Esophagus muscularis mucosa (tissue), 4 donors: ENCODE data around the gene CRY2. TPM values are rescaled to one million over a fixed set of nuclear protein-coding genes. Genes with fewer than 3 reads are reported as not detected.

Experiments used
- DNase-seq: peaks from one replicate; pipeline ENCODE4 v3.0.0-alpha.2; 2017; ENCODE audit errors: extremely low spot score
- H3K27ac ChIP-seq, 4 donors: fragments of 200-600 bp; sonication (generic); replicated peaks in 1 of 4; 1 replicate in 3 of 4; 2 replicates in 1 of 4; pipeline ENCODE4 v1.5.1; 2016 to 2019; ENCODE audit warnings: mild to moderate bottlenecking in 1 of 4
- H3K27me3 ChIP-seq, 4 donors: fragments of 200-600 bp; sonication (generic); one replicate each; pipeline versions ENCODE4 v1.5.1 to v1.6.0; 2016 to 2019
- H3K36me3 ChIP-seq, 4 donors: fragments of 200-600 bp; sonication (generic); one replicate each; pipeline ENCODE4 v1.5.1; 2016 to 2019
- H3K4me1 ChIP-seq, 4 donors: fragments of 200-600 bp; sonication (generic); one replicate each; pipeline ENCODE4 v1.5.1; 2016 to 2019
- H3K4me3 ChIP-seq, 4 donors: fragments of 200-600 bp; sonication (generic); 1 replicate in 2 of 4; 2 replicates in 2 of 4; pipeline ENCODE4 v1.5.1; 2016 to 2019; ENCODE audit warnings: mild to moderate bottlenecking in 4 of 4, moderate library complexity in 1 of 4
- H3K9me3 ChIP-seq, 4 donors: fragments of 200-600 bp; sonication (generic); 1 replicate in 3 of 4; 2 replicates in 1 of 4; pipeline ENCODE4 v1.5.1; 2016 to 2019
- CTCF ChIP-seq, 3 experiments: fragments of 200-600 bp in 2 of 3; fragments of 450-650 bp in 1 of 3; sonication (generic) in 2 of 3; IDR thresholded peaks; one replicate each; pipeline ENCODE4 v1.5.1; 2017 to 2019; ENCODE audit warnings: antibody characterized with exemption in 3 of 3, mild to moderate bottlenecking in 2 of 3, moderate library complexity in 1 of 3
- EP300 ChIP-seq: sonication (generic); formaldehyde crosslinking; IDR thresholded peaks from one replicate; pipeline ENCODE4 v1.6.1; 2017; ENCODE audit warnings: antibody characterized with exemption
- POLR2A ChIP-seq: fragments of 450-650 bp; IDR thresholded peaks from one replicate; pipeline ENCODE4 v1.6.1; 2017; ENCODE audit warnings: antibody characterized with exemption, moderate library complexity, mild to moderate bottlenecking, low read depth
- POLR2AphosphoS5 ChIP-seq, 2 donors: sonication (generic); formaldehyde crosslinking; IDR thresholded peaks; one replicate each; pipeline ENCODE4 v1.6.1; 2017; ENCODE audit warnings: antibody characterized with exemption in 2 of 2
- WGBS: methylation state at CpG from one replicate; pipeline ENCODE4 v1.1.5; 2018; 5-methylcytosine and 5-hydroxymethylcytosine counted together
- intact Hi-C: fragments of 100-400 bp; cut with DNase I; formaldehyde crosslinking; loops from one replicate; pipeline ENCODE4 v1.15.1; 2023
- total RNA-seq, 4 donors: library from RNA; depleted of rRNA; stranded (reverse); fragments of >200 nt; gene quantifications; one replicate each; pipeline versions ENCODE4 v1.1.0 to v1.2.1, GENCODE V29; 2016

CRY2 gene
- total RNA-seq, 4 donors from 2014 or later, result 32.0 to 57.6 (median 49.7) TPM

- 88% methylated on average over 8 of the region's 9 CpGs for WGBS
- TF ChIP-seq POLR2A (no peak), EP300 (no peak), CTCF (IDR thresholded peaks at IDR 0.05) (no peak), POLR2AphosphoS5 (IDR thresholded peaks at IDR 0.05) (no peak)
- H3K36me3 ChIP-seq, result no peaks in the 10 kb centered on the region
- intact Hi-C loops, result no loop called here
- H3K9me3 ChIP-seq, result no peaks in the 10 kb centered on the region
- H3K4me3 ChIP-seq, result no peak overlapping the region
- DNase-seq, result no peak
- H3K4me1 ChIP-seq, result peaks cover 0 to 4% (median 2%) of the 10 kb centered on the region in 4 donors
- no peak overlapping the region for H3K27ac ChIP-seq
- H3K27me3 ChIP-seq, result peaks cover 0 to 16% (median 0%) of the 10 kb centered on the region in 4 donors
Observed at GRCh38 chr11:45890886-45891550, 43.7 kb downstream of the CRY2 start.

DNA sequence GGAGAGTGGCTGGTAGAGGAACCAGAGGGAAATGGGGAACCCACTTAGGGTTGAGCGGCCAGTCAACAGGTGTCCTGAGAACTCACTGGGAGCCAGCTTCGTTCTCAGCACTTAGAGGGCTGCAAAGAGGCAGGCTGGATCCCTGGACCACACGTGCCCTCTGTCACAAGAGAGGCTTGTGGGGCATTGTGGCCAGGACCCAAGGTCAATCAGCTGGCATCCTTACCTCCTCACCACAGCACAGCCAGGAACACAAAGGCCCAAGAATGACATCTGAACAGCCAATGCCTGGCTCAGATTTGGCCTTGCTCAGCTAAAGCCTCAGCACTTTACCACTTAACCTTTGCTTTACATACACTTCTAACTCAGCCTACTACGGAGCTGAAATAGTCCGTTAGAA lies 45.6 kb downstream of the CRY2 start:
- WGBS, result 91% methylated on average over 4 of the region's 5 CpGs
- Histone ChIP-seq H3K36me3 (no peaks in the 10 kb centered on the region), H3K9me3 (no peaks in the 10 kb centered on the region), H3K4me3 (no peak overlapping the region), H3K4me1 (no peaks in the 10 kb centered on the region), H3K27me3 (peaks cover 0 to 25% (median 0%) of the 10 kb centered on the region in 4 donors), H3K27ac (no peak overlapping the region)
- intact Hi-C loops, result no loop called here
- DNase-seq, result no peak
- TF ChIP-seq POLR2AphosphoS5 (IDR thresholded peaks at IDR 0.05) (no peak), CTCF (IDR thresholded peaks at IDR 0.05) (no peak), EP300 (no peak), POLR2A (no peak)

DNA sequence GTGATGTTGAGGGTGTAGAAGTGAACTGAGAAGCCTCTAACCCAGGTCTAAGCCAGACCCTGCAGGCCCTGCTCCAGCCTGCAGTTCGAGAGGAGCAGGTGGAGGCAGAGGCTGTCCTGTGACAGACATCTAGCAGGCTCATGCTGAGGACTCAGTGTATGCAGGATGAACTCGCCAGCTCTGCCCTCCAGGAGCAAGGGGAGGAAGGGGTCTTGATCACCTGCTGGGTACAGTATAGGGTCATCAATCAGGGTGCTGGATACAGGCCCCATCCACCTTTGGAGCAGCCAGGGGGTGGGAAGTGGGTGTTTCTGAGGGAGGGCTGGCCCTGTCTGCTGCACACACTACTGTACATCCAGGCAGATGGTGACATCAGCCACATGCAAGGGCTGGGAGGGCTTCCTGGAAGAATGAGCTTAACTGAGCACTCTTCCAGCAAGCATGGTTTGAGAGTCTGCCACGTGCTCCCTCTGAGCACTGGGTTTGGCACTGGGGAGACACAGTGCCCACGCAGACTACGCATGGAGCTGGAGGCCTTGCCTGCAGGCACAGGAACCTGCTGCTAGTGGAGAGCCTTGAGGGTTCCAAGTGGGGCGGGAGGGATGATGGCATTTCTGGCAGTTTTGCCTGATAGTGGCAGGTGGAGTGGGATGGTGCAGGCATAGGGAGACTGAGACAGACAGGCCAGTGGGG lies 47.4 kb downstream of the CRY2 start:
- Histone ChIP-seq H3K27me3 (peaks cover 0 to 25% (median 0%) of the 10 kb centered on the region in 4 donors), H3K36me3 (no peaks in the 10 kb centered on the region), H3K27ac (no peak overlapping the region), H3K9me3 (no peaks in the 10 kb centered on the region), H3K4me1 (peaks cover 10 to 14% (median 11%) of the 10 kb centered on the region in 4 donors), H3K4me3 (no peak overlapping the region)
- no peak for TF ChIP-seq POLR2A
- no peak for TF ChIP-seq POLR2AphosphoS5 (IDR thresholded peaks at IDR 0.05)
- no peak for TF ChIP-seq CTCF (IDR thresholded peaks at IDR 0.05)
- no peak for TF ChIP-seq EP300
- intact Hi-C loops, result no loop called here
- 90% methylated on average over 2 of the region's 6 CpGs for WGBS
- DNase-seq, result no peak

GRCh38 chr11:45895553-45896259 lies 48.4 kb downstream of the CRY2 start:
- Histone ChIP-seq H3K36me3 (no peaks in the 10 kb centered on the region), H3K4me1 (peaks cover 15 to 19% (median 18%) of the 10 kb centered on the region in 4 donors), H3K4me3 (no peak overlapping the region), H3K27ac (no peak overlapping the region), H3K9me3 (no peaks in the 10 kb centered on the region), H3K27me3 (peaks cover 0 to 25% (median 0%) of the 10 kb centered on the region in 4 donors)
- intact Hi-C loops, result no loop called here
- 90% methylated on average over 8 of the region's 8 CpGs for WGBS
- DNase-seq, result no peak
- no peak for TF ChIP-seq CTCF (IDR thresholded peaks at IDR 0.05)
- no peak for TF ChIP-seq POLR2AphosphoS5 (IDR thresholded peaks at IDR 0.05)
- no peak for TF ChIP-seq EP300
- TF ChIP-seq POLR2A, result no peak
